MM.1S (cell line): ENCODE measurements around the gene HVCN1.

Experiments used
- EZH2 ChIP-seq: fragments of 300-600 bp; sonication (generic); optimal IDR thresholded peaks from 2 replicates; pipeline ENCODE3; 2017; ENCODE audit warnings: low read depth, mild to moderate bottlenecking, antibody characterized with exemption, low read length, mixed read lengths
- EZH2phosphoT487 ChIP-seq: fragments of 300-600 bp; sonication (generic); IDR thresholded peaks from 2 replicates; pipeline ENCODE4 v1.6.1; 2018; ENCODE audit warnings: antibody characterized with exemption, low read length

- TF ChIP-seq EZH2: no peak
- no peak for TF ChIP-seq EZH2phosphoT487
Measured at GRCh38 chr12:110721570-110721969, 32.7 kb upstream of the HVCN1 start.
